Measurements from ENCODE around the gene TRIM61. TPM values are rescaled to one million over a fixed set of nuclear protein-coding genes. Genes with fewer than 3 reads are reported as not detected.
"Not testable (repeated sequence)": the region's sequence is repeated elsewhere in the genome, so short reads cannot be mapped to it uniquely, and the experiment has no call there.

TRIM61 gene
- polyA plus RNA-seq, 1 experiment: 1.0 TPM

DNA sequence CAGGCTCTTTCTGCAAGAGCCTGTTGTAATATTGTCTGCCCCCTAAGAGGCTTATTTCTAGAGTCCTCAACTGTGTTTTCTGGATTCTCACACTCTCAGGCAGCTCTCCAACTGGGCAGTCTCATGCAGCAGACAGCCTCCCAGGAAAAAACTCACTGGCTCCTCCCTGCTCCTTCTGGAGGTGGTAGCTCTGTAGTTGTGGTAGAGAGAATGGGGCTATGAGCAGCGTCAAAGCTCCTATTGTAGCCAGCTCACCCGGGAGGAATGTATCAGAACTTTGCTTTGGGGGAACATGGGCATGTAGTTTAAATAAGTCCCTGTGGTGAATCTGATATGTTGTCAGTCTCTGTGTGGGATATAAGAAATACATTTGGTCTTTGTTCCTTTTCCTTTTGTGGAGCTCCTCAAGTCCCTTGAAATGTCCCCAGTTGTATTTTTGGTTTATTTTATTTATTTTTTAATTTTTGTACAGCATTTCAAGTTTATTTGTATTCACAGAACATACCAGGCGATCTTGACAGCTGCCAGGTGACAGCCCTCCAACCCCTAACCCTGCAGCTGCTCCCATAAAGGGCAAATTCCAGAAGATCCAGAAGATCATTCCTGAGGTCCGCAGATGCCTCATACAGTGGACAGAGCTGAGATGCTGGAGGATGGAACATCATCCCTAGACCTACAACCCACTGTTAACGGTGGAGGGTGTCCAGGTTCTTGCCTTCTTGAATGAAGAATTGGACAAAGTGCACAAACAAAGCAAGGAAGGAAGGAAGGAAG is 45.7 kb downstream of the TRIM61 start:
- no peak for DNase-seq (ENCODE audit: low read depth)
- ChIA-PET CTCF (interaction anchor here (0.5 to 1.5 kb wide), 3 partner anchors 19 to 153 kb away, joined by 3 to 4 read pairs (median 3); no protein-coding TSS in a partner anchor), POLR2A (no interaction called here)
- H3K27me3 ChIP-seq (ENCODE audit: control insufficient read depth, insufficient read depth, low read length): no peaks in the 10 kb centered on the region
- H3K36me3 ChIP-seq (ENCODE audit: control insufficient read depth, insufficient read depth, low read length): no peaks in the 10 kb centered on the region
- TF ChIP-seq, protein P1, sequence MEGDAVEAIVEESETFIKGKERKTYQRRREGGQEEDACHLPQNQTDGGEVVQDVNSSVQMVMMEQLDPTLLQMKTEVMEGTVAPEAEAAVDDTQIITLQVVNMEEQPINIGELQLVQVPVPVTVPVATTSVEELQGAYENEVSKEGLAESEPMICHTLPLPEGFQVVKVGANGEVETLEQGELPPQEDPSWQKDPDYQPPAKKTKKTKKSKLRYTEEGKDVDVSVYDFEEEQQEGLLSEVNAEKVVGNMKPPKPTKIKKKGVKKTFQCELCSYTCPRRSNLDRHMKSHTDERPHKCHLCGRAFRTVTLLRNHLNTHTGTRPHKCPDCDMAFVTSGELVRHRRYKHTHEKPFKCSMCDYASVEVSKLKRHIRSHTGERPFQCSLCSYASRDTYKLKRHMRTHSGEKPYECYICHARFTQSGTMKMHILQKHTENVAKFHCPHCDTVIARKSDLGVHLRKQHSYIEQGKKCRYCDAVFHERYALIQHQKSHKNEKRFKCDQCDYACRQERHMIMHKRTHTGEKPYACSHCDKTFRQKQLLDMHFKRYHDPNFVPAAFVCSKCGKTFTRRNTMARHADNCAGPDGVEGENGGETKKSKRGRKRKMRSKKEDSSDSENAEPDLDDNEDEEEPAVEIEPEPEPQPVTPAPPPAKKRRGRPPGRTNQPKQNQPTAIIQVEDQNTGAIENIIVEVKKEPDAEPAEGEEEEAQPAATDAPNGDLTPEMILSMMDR (IDR thresholded peaks at IDR 0.05; ENCODE audit: insufficient read depth, low read depth, low read length): no peak
- no peak overlapping the region for H3K4me3 ChIP-seq (ENCODE audit: low read depth, low read length)

DNA sequence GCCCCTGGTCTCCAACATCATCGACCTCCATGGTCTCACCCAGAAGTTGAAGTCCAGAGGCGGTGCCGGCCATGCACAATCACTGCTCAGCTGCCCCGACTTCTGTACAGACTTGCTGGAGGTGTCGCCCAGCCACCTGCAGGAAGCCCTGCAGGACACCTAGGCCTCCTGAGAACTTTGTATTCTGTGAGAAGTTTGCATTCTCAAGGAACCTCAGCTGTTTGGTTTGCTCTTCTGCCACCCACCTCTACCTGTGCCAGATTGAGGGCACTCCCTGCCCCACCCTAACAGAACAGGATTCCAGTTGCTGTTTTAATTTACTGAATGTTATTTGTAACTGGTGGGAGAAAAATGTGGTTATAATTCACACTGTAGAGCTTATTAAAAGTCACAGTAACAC is 46.8 kb downstream of the TRIM61 start:
- ChIA-PET POLR2A (no interaction called here), CTCF (interaction anchor here (0.9 to 1.5 kb wide), 2 partner anchors 21 to 152 kb away, joined by 3 to 4 read pairs; no protein-coding TSS in a partner anchor)
- Histone ChIP-seq H3K36me3 (ENCODE audit: control insufficient read depth, insufficient read depth, low read length) (no peaks in the 10 kb centered on the region), H3K4me3 (ENCODE audit: low read depth, low read length) (no peak overlapping the region), H3K27me3 (ENCODE audit: control insufficient read depth, insufficient read depth, low read length) (no peaks in the 10 kb centered on the region)
- DNase-seq (ENCODE audit: low read depth): no peak
- TF ChIP-seq, protein P1 (IDR thresholded peaks at IDR 0.05; ENCODE audit: insufficient read depth, low read depth, low read length): no peak

DNA sequence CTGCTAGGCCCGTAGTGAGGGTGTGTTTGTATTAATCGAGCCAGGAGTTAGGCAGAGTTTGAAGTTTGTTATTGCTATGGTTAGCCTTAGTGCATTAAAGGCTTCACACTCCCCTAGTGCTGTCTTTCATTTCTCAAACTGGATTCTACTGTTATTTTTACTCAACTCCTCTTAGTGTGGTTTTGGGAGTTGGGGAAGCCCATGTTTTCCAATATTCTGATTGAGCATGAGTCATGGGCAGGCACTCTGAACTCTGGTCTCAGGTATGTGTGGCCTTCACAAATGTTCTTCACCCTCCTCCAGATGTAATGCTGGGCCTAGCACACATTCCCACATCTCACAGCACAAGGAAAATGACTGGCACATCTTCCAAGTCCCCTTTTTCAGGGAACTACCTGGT is 50.4 kb downstream of the TRIM61 start:
- H3K27me3 ChIP-seq (ENCODE audit: control insufficient read depth, insufficient read depth, low read length); DNase-seq (ENCODE audit: low read depth); CTCF ChIA-PET; H3K36me3 ChIP-seq (ENCODE audit: control insufficient read depth, insufficient read depth, low read length); H3K4me3 ChIP-seq (ENCODE audit: low read depth, low read length); POLR2A ChIA-PET: not testable (repeated sequence)

DNA sequence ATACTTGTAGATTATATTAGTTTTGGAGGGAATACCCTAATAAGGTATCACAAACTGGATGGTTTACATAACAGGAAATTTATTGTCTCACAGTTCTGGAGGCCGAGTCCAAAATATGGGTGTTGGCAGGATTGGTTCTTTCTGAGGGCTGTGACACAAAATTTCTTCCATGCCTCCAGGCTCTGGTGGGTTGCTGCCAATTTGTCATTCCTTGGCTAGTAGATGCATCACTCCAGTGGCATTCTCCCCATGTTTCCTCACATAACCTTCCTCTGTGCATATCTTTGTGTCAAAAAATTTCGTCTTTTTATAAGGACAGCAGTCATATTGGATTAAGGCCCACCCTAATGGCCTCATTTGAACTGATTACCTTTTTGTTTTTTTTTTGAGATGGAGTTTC is 51.2 kb downstream of the TRIM61 start:
- DNase-seq (ENCODE audit: low read depth): peak; percentile 49
- POLR2A ChIA-PET: no interaction called here
- H3K4me3 ChIP-seq (ENCODE audit: low read depth, low read length): no peak overlapping the region
- TF ChIP-seq, protein P1 (IDR thresholded peaks at IDR 0.05; ENCODE audit: insufficient read depth, low read depth, low read length): no peak
- CTCF ChIA-PET: no interaction called here
- no peaks in the 10 kb centered on the region for H3K27me3 ChIP-seq (ENCODE audit: control insufficient read depth, insufficient read depth, low read length)
- no peaks in the 10 kb centered on the region for H3K36me3 ChIP-seq (ENCODE audit: control insufficient read depth, insufficient read depth, low read length)

DNA sequence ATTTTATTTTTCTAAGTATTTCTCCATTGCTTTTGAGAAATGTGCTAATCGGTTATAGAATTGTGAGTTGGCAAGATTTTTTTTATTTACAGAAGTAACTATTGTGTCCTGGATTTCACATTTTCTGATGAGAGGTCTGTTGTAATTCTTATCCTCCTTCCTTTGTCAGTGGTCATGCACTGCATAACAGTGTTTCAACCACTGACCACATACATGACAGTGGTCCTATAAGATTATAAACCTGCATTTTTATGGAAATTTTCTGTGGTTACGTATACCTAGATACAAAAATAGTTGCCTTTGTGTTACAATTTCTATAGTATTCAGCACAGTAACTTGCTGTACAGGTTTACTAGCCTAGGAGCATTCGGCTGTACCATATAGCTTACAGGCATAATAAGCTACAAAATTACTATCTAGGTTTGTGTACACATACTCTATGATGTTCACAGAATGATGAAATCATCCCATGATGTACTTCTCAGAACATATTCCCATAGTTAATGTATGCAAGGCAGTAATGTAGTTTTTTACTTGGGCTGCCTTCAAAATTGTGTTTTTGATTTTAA is 52.7 kb downstream of the TRIM61 start:
- Histone ChIP-seq H3K27me3 (ENCODE audit: control insufficient read depth, insufficient read depth, low read length) (no peaks in the 10 kb centered on the region), H3K4me3 (ENCODE audit: low read depth, low read length) (no peak overlapping the region), H3K36me3 (ENCODE audit: control insufficient read depth, insufficient read depth, low read length) (no peaks in the 10 kb centered on the region)
- no peak for DNase-seq (ENCODE audit: low read depth)
- ChIA-PET POLR2A (no interaction called here), CTCF (no interaction called here)
- TF ChIP-seq, protein P1 (IDR thresholded peaks at IDR 0.05; ENCODE audit: insufficient read depth, low read depth, low read length): no peak
